Kidney tubule cell (primary cell): ENCODE measurements around the gene NCLN.
"Not testable (repeated sequence)": the region's sequence is repeated elsewhere in the genome, so short reads cannot be mapped to it uniquely, and the experiment has no call there.

Source experiments
- DNase-seq: peaks from one replicate; pipeline ENCODE4 v3.0.0-alpha.2; 2018; ENCODE audit warnings: low spot score

Gene NCLN

GRCh38 chr19:3225169-3225485 is 39.4 kb downstream of the NCLN start:
- DNase-seq, result no peak

GRCh38 chr19:3225677-3226093 is 40.0 kb downstream of the NCLN start:
- no peak for DNase-seq

GRCh38 chr19:3227054-3227626 is 41.4 kb downstream of the NCLN start:
- no peak for DNase-seq

DNA sequence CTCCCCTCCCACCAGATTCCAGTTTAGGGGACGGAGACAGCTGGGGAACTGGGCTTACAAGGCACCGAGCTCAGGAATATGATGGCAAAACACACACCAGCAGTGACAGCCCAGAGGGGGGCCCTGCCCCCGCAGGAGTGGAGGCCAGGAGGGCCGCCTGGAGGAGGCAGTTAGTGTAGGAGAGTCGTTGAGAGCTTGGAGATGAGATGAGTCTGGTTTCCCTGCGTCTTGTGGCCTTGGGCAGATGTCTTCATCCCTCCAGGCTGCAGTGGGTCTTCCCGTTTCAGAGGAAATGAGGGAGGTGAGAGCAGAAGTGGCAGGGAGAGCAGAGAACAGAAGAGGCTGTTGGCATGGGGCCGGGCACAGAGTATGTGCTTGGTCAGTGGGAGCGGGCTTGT is 43.6 kb downstream of the NCLN start:
- no peak for DNase-seq

- DNase-seq, result no peak
These were observed 44.3 kb downstream of the NCLN start for GRCh38 chr19:3229888-3230496.

GRCh38 chr19:3231288-3231687 is 45.6 kb downstream of the NCLN start:
- no peak for DNase-seq

- DNase-seq, result no peak
These were observed 47.4 kb downstream of the NCLN start for GRCh38 chr19:3233116-3233515.

DNA sequence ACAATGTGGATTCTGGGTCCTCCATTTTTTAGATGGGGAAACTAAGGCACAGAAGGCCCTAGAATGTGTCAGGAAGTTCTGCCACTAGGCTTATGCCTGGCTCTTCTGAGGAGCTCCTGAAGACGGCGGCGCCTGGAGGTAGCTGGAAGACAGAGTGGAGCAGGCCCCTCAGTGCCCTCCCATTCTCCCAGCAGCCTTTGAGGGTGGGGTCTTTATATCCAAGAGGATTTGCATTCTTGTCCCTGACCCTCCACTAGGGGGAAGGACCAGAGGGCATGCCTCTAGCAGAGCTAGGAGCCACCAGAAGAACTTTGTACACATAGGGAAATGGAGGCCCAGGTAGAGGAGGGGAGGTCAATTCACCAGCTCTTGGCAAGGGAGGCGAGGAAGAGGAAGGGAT is 48.1 kb downstream of the NCLN start:
- DNase-seq, result no peak

- DNase-seq, result no peak
These were observed 49.1 kb downstream of the NCLN start for GRCh38 chr19:3234800-3235199.

DNA sequence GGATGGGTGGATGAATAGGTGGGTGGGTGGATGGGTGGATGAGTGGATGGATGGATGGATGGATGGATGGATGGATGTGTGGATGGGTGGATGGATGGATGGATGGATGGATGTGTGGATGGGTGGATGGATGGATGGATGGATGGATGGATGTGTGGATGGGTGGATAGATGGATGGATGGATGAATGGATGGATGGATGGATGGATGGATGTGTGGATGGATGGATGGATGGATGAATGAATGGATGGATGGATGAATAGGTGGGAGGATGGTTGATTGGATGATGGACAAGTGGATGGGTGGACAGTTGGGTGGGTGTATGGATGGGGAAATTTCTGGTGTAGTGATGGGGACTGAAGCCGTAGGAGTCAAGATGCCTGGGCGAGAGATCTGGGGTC is 49.9 kb downstream of the NCLN start:
- not testable (repeated sequence) for DNase-seq

GRCh38 chr19:3236272-3236671 is 50.5 kb downstream of the NCLN start:
- no peak for DNase-seq

GRCh38 chr19:3238066-3238561 is 52.4 kb downstream of the NCLN start:
- no peak for DNase-seq

GRCh38 chr19:3239367-3239766 is 53.6 kb downstream of the NCLN start:
- DNase-seq, result no peak

DNA sequence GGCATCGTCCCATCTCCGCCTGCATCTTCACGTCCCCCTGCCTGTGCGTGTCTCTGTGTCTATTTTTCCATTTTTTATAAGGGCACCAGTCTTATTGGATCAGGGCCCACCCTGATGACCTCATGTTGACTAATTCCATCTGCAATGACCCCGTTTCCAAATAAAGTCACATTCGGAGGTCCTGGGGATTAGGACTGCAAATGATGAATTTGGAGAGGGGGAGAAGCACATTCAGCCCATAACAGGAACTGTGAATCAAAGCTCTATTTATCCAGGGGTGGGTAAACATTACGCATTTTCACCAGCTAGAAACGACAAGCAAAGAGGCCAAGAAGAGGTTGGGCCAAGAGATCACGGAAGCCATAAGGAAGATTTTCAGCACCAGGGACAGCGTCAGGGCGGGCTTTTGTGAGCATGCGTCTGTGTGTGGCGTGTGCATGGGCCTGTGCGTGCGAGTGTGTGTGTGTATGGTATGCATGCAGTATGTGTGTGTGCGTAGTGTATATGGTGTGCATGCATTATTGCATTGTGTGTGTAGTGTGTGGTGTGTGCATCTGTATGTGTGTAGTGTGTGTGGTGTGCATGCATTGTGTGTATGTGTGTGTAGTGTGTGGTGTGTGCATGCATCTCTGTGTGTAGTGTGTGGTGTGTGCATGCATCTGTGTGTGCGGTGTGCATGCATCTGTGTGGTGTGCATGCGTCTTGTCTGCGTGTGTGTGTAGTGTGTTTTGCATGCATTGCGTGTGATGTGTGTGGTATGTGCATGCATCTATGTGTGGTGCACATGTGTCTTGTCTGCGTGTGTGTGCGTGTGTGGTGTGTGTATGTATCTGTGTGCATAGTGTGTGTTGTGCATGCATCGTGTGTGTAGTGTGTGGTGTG is 58.3 kb downstream of the NCLN start:
- DNase-seq, result peak; percentile 25

- no peak for DNase-seq
These were observed 59.3 kb downstream of the NCLN start for GRCh38 chr19:3245050-3245449.

GRCh38 chr19:3248728-3249326 is 63.1 kb downstream of the NCLN start:
- no peak for DNase-seq

DNA sequence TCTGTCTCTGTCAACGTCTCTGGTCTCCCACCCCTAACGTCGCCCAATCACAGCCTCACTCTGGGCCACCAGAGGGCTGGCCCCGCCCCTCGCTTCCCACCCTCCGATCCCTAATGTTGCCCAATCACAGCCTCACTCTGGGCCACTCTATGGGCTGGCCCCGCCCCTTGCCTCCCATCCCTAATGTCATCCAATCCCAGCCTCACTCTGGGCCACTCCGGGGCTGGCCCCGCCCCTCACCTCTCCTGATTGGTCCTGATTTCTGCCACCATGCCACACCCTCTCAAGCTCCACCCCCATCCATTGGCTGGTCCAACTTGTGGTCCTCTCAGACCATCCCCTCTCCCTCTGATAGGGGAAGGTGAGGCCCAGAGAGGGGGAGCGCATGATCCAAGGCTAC is 63.7 kb downstream of the NCLN start:
- DNase-seq, result no peak

DNA sequence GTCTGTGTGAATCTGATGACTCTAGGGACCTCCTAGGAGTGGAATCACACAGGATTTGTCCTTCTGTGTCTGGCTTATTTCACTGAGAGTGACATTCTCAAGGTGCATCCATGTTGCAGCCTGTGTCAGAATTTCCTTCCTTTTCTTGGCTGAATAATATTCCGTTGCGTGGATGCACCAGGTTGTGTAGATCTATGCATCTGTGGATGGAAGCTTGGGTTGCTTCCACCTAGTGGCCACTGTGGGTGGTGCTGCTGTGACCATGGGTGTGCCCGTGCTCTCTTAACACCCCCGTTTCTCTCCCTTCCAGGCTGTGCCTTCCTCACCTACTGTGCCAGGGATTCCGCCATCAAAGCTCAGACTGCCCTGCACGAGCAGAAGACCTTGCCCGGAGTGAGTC is 64.9 kb downstream of the NCLN start:
- DNase-seq, result no peak

DNA sequence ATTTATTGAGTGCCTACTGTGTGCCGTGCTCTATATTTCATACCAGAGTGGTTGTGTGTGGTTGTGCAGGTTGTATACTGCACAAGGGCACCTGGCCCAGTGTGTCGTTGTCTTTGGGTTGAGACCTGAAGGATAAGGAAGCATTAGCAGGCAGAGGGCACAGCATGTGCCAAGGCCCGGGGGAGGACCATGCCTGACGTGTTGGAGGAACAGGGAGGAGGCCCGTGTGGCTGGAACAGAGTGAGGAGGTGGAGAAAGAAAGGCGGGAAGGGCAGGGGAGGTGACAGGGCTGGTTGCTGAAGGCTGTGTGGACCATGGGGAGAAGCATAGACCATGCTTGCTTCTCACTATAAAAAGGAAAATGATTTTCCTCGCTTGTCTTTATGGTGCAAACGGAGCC is 65.5 kb downstream of the NCLN start:
- no peak for DNase-seq

DNA sequence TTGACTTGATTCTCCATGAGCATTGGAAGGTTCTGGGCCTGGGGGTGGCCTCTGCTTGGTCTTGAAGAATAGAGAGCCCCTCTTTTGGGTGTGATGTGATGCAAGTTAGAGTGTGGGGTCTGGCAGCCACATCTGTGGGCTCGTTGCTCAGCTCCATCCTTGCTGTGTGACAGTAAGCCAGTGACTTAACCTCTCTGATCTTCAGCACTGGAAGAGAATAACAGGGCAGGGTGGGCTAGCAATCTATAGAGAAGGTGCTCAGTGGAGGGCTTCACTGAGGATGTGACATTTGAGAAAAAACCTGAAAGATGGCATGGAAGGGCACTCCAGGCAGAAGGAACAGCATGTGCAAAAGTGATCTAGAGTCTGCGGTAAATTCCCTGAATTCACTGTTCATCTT is 66.9 kb downstream of the NCLN start:
- no peak for DNase-seq

DNA sequence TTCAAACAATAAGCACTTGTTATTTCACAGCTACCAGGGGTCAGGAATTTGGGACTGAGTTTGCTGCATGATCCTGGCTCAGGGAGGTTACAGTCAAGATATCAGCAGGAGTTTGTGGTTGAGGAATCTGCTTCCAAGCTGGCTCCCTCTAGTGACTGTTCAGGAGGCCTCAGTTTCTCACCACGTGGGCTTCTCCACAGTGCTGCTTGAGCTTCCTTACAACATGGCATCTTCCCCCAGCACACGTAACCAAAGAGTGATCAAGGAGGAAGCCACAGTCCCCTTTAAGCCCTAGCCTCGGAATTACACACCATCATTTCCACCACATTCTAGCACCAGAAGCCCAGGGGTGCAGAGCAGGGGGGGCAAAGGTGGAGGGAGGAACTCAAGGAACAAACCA is 67.5 kb downstream of the NCLN start:
- DNase-seq, result no peak

- DNase-seq, result no peak
These were observed 68.8 kb downstream of the NCLN start for GRCh38 chr19:3254520-3254919.

DNA sequence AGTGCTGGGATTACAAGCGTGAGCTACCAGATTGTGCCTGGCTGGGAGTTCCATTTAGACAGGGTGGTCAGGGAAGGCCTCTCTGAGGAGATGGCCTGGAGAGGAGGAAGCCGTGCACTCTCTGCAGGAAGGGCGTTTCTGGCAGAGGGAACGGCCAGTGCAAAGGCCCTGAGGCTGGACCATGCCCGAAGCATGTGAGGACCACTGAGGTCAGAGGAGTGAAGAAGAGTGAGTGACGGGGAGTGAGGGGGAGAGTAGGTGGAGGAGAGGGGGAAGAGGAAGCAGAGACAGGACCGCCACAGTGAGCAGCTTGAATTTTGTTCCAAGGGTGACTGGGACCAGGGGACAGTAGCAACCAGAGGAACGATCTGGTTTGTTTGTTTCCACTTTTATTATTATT is 71.3 kb downstream of the NCLN start:
- no peak for DNase-seq
